ENCODE results near the gene TRIM62.

TRIM62 gene

DNA sequence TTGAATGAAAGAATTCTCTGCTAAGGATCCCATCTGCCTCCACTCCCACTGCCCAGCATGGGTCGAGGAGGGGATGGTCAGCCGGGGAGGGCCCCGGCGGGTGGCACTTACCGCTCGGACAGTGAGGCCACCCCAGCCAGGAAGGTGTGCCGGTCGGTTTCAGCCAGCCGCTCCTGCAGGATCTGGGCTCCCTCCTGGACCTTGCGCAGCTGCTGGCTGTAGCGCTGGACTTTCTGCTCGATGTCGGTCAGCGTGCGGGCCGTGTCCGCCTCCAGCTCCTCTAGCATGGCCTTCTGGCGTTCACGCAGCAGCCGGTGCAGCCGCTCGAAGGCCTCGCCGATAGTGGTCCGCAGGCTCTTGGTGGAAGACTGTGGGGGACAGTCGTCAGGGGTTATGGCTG is 22.3 kb downstream of the TRIM62 start:
- no peak overlapping the region for H3K4me3 ChIP-seq (ENCODE audit: low read depth, low read length)
- DNase-seq (ENCODE audit: low read depth) = no peak
- TF ChIP-seq, protein P1, sequence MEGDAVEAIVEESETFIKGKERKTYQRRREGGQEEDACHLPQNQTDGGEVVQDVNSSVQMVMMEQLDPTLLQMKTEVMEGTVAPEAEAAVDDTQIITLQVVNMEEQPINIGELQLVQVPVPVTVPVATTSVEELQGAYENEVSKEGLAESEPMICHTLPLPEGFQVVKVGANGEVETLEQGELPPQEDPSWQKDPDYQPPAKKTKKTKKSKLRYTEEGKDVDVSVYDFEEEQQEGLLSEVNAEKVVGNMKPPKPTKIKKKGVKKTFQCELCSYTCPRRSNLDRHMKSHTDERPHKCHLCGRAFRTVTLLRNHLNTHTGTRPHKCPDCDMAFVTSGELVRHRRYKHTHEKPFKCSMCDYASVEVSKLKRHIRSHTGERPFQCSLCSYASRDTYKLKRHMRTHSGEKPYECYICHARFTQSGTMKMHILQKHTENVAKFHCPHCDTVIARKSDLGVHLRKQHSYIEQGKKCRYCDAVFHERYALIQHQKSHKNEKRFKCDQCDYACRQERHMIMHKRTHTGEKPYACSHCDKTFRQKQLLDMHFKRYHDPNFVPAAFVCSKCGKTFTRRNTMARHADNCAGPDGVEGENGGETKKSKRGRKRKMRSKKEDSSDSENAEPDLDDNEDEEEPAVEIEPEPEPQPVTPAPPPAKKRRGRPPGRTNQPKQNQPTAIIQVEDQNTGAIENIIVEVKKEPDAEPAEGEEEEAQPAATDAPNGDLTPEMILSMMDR (IDR thresholded peaks at IDR 0.05; ENCODE audit: control insufficient read depth, extremely low read depth, insufficient read depth) = no peak

DNA sequence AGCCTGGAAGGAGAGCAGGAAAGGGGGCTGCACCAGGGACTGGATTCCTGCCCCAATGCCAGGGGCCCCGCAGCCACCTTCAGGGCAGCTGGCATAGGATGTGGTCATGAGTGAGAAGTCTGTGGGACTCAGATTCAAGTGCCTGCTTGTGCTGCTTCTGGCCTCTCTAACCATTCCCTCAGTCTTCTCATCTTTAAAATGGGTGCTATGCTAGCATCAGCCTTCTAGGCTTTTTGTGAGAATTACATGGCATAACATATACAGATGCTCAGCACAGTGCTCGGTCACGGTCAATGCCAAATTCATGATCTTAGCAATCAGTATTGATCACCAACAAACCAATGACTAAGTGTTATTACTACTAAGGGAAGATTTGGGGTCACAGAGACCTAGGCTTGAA is 23.5 kb downstream of the TRIM62 start:
- H3K4me3 ChIP-seq (ENCODE audit: low read depth, low read length) = no peak overlapping the region
- TF ChIP-seq, protein P1 (IDR thresholded peaks at IDR 0.05; ENCODE audit: control insufficient read depth, extremely low read depth, insufficient read depth) = no peak
- DNase-seq (ENCODE audit: low read depth) = no peak

DNA sequence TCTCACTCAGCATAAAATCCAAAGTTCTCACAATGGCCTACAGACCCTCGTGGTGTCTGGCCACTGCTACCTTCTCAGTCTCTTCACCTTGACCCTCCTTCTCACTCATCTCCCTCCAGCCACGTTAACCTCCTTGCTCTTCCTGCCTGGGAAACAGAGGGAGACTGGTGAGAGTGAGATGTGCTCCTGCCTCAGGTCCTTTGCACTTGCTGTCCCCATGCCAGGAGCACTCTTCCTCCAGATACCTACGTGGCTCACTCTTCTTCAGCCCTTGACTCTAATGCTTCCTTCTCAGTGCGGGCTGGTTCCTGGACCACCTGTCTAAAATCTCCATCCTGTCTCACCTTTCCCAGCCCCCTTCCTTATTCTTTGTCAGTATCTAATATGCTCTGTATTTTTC is 24.7 kb downstream of the TRIM62 start:
- TF ChIP-seq, protein P1 (IDR thresholded peaks at IDR 0.05; ENCODE audit: control insufficient read depth, extremely low read depth, insufficient read depth) = no peak

DNA sequence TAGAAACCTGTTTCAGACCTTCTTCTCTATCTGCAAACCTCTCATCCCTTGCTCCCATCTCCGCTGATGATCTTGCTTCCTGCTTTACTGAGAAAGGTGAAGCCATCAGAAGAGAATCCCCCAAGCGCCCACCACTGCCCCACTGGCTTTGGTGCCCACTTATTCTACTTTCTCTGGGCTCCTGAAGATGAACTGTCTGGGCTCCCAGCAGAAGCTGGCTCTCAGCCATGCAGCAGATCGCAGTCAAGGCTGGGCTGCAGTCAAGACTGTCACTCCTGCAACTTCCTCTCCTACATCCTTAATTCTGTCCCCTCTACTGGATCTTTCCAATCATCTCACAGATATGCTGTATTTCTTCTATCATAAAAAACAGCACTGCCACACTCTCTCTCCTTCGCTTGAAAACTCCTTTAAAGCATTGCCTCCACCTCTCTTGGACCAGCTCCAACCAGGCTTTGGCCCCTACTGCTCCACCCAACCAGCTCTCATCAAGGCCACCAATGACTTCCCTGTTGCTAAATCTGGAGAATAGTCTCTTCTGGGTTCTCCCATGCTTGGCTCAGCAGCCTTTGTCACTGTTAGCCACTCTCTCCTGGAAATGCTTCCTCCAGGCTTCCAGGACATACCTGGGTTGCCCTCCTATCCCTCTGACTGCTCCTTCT is 25.8 kb downstream of the TRIM62 start:
- H3K4me3 ChIP-seq (ENCODE audit: low read depth, low read length) = no peak overlapping the region
- no peak for DNase-seq (ENCODE audit: low read depth)
- TF ChIP-seq, protein P1 (IDR thresholded peaks at IDR 0.05; ENCODE audit: control insufficient read depth, extremely low read depth, insufficient read depth) = no peak

More for the DNA sequence above, 24.7 kb downstream of the TRIM62 start:
- H3K4me3 ChIP-seq (ENCODE audit: low read depth, low read length) = no peak overlapping the region
- no peak for DNase-seq (ENCODE audit: low read depth)

DNA sequence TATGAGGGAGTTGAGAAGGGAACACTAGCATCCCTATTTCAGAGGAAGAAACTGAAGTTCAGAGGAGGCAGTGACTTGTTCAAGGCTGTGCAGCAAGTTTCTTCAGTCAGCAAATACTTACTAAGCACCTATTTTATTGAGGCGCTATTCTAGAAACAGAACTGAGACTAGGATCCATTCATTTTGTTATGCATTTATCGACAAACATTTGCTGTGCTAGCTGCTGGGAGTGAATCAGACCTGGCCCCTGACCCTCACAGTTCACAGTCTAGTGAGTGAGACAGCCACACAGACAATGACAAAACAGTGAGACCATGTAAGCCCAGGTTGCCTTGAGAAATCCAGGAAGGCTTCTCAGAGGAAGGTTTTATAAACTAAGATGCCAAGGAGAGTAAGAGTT is 28.2 kb downstream of the TRIM62 start:
- no peak overlapping the region for H3K4me3 ChIP-seq (ENCODE audit: low read depth, low read length)
- TF ChIP-seq, protein P1 (IDR thresholded peaks at IDR 0.05; ENCODE audit: control insufficient read depth, extremely low read depth, insufficient read depth) = no peak

DNA sequence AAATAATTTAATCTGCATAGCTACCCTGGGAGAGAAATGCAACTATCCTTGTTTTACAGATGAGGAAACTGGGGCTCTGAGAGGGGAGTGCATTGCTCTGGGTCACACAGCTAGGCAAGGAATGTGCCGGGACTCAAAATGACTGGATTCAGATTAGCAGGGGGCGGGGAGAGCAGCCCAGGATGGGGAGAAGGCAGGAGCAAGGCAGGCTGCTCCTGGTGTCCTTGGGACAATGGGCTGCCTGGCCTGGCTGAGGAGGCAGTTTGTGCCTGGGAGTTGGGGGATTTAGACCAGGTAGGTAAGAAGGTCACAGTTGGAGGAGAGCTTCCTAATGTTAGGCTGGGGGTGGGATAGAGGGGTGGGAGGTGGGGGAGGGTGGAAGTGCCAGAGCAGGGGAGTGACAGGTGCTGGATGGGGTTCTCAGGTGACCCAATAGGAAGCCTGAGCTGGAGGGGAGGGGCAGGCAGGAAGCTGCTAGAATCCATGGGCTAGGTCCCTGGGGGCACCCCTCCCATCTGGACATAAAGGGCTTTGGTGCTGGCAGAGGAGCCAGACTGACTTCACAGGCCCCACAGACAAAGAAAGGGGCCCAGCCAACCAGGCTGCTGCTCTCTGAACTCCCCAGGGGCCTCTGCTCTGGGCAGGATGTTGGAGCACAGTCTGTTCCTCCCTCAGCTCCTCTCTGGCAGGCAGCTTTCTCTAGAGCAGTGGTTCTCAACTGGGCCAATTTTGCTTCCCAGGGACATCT is 29.0 kb downstream of the TRIM62 start:
- no peak overlapping the region for H3K4me3 ChIP-seq (ENCODE audit: low read depth, low read length)
- TF ChIP-seq, protein P1 (IDR thresholded peaks at IDR 0.05; ENCODE audit: control insufficient read depth, extremely low read depth, insufficient read depth) = no peak
- no peak for DNase-seq (ENCODE audit: low read depth)

More for the DNA sequence above, 28.2 kb downstream of the TRIM62 start:
- no peak for DNase-seq (ENCODE audit: low read depth)
